Coronary artery (tissue), 2 donors: Measurements from ENCODE around the gene MNAT1.

Source experiments
- DNase-seq: peaks from one replicate; pipeline ENCODE4 v3.0.0-alpha.2; 2017; ENCODE audit warnings: low spot score
- H3K27ac ChIP-seq, 2 donors: fragments of 200-600 bp; sonication (generic); one replicate each; pipeline ENCODE4 v1.5.1; 2016 to 2019
- H3K4me3 ChIP-seq: fragments of 200-600 bp; sonication (generic); 2 replicates; pipeline ENCODE4 v1.5.1; 2016; ENCODE audit warnings: mild to moderate bottlenecking, moderate library complexity
- TF ChIP-seq, protein P1 (sequence below): fragments of 200-600 bp; sonication (generic); IDR thresholded peaks from one replicate; pipeline ENCODE4 v1.5.1; 2019; ENCODE audit warnings: antibody characterized with exemption

MNAT1 gene

DNA sequence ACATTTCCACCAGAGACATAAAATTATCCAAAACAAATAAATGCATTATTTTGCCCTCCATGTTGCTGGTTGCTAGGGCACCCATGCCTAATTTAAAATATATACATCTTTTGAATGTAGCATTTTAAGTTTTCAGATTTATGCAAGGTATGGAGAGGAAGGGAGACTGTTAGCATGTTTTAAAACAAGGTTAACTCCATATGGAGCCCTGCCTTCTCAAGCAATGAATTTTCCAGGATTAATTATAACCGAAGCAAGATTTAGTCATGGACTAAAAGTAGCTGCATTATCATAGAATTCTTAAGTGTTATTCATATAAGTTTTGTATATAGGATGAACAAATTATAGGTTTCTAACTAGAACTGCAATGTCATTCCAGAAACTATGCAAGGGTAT, 209.1 kb downstream of the MNAT1 start:
- TF ChIP-seq, protein P1, sequence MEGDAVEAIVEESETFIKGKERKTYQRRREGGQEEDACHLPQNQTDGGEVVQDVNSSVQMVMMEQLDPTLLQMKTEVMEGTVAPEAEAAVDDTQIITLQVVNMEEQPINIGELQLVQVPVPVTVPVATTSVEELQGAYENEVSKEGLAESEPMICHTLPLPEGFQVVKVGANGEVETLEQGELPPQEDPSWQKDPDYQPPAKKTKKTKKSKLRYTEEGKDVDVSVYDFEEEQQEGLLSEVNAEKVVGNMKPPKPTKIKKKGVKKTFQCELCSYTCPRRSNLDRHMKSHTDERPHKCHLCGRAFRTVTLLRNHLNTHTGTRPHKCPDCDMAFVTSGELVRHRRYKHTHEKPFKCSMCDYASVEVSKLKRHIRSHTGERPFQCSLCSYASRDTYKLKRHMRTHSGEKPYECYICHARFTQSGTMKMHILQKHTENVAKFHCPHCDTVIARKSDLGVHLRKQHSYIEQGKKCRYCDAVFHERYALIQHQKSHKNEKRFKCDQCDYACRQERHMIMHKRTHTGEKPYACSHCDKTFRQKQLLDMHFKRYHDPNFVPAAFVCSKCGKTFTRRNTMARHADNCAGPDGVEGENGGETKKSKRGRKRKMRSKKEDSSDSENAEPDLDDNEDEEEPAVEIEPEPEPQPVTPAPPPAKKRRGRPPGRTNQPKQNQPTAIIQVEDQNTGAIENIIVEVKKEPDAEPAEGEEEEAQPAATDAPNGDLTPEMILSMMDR, result no peak
- no peak overlapping the region for H3K4me3 ChIP-seq
- no peak overlapping the region for H3K27ac ChIP-seq
- no peak for DNase-seq

DNA sequence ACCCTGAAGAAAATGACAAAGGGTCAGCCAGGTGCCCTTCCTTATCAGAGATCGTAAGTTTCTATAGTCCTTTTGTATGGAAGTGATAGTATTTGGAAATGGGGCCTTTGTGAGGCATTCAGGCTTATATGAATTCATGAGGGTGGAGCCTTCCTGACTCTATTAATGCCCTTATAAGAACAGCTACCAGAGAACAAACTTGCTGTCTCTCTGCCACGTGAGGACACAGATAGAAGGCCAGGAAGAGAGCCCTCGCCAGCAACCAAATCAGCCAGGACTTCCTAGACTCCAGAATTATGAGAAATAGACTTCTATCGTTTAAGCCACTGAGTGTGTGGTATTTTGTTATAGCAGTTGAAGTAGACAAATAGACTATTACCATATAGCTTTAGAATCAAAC, 209.6 kb downstream of the MNAT1 start:
- TF ChIP-seq, protein P1, result no peak
- H3K27ac ChIP-seq, result no peak overlapping the region
- no peak overlapping the region for H3K4me3 ChIP-seq
- DNase-seq, result no peak

DNA sequence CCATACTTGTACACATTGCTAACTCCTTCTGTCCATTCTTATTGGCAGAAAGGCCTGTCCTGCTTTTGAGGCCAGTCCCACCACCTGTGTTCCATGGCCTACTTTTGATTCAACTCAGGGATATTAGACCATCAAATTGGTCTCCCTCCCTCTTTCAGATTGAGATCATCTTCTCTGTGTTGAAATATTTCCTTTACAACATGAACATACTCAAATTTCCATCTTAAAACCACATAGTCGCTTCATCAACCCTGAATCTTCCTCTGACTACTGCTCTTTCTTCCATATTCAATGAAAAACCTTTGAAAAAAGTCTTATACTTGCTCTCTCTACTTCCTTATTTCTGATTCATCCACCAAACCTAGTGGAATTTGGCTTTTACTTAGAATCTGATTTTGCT, 211.4 kb downstream of the MNAT1 start:
- no peak for DNase-seq
- TF ChIP-seq, protein P1, result no peak
- Histone ChIP-seq H3K27ac (no peak overlapping the region), H3K4me3 (no peak overlapping the region)

DNA sequence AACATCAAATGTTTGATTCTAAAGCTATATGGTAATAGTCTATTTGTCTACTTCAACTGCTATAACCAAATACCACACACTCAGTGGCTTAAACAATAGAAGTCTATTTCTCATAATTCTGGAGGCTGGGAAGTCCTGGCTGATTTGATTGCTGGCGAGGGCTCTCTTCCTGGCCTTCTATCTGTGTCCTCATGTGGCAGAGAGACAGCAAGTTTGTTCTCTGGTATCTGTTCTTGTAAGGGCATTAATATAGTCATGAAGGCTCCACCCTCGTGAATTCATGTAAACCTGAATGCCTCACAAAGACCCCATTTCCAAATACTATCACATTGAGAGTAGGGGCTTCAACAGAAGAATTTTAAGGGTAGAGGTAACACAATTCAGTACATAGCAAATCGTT, 212.2 kb downstream of the MNAT1 start:
- TF ChIP-seq, protein P1, result no peak
- Histone ChIP-seq H3K27ac (no peak overlapping the region), H3K4me3 (no peak overlapping the region)
- no peak for DNase-seq

DNA sequence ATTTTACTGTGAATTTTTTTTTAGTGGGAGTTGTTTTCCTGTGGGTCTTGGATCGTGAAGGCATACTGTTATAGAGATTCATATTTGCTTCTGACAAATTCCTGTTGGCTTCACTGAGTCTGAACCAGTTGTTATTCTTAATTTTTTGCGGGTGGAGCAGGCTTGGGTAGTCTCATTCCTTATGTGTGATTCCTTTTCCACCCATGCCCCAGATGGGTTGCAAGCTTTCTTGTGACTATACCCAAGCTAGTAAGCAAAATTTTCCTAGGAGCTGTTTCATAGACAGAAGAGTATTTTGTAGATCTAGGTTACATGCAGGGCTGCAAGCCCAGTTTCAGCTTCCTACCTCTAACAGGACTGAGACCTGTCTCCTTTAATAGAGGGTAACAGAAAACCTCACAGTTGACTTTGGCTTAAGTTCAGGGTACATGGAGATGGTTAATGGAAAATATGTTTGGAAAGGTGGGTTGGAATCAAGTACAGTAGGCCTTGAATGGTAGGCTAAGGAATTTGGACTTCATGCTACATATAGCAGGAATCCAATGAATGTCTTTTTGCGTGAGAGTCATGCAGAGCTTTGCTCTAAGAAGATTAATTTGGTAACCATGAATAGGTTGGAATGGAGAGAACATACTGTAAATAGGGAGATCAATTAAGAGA, 217.3 kb downstream of the MNAT1 start:
- no peak overlapping the region for H3K4me3 ChIP-seq
- TF ChIP-seq, protein P1, result no peak
- H3K27ac ChIP-seq, result peak overlapping the region in 1 of 2 donors; percentile 16
- no peak for DNase-seq

DNA sequence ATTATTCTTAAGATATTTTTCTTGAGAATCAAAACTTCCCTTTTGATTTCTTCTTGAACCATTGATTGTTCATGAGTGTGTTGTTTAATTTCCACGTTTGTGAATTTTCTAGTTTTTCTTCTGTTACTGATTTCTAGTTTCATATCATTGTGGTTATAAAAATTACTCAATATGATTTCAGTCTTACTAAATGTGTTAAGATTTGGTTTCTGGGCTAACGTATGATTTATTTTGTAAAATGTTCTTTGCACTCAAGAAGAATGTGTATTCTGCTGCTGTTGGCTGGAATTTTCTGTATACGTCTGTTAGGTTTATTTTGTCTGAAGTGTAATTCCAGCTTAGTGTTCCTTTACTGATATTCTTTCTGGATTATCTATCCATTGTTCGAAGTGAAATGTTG, 221.6 kb downstream of the MNAT1 start:
- Histone ChIP-seq H3K27ac (no peak overlapping the region), H3K4me3 (no peak overlapping the region)
- TF ChIP-seq, protein P1, result no peak
- no peak for DNase-seq

DNA sequence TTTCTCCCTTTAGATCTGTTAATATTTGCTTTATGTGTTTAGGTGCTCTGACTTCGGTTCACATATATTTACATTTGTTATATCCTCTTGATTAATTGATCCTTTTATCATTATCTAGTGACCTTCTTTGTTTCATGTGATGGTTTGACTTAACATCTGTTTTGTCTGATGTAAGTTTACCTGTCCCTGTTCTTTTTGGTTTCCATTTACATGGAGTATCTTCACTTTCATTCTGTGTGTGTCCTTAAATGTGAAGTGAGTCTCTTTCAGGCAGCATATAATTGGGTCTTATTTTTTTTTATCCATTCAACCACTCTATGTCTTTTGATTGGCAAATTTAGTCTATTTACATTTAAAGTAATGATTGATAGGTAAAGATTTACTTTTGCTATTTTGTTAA, 222.1 kb downstream of the MNAT1 start:
- TF ChIP-seq, protein P1, result no peak
- no peak overlapping the region for H3K27ac ChIP-seq
- DNase-seq, result no peak
- H3K4me3 ChIP-seq, result no peak overlapping the region
